Thyroid gland (tissue), 4 donors: ENCODE results near the gene MRAS.

ENCODE experiments used
- POLR2A ChIP-seq, 2 donors: fragments of 450-650 bp; IDR thresholded peaks; one replicate each; pipeline ENCODE4 v1.6.1; 2017; ENCODE audit warnings: antibody characterized with exemption in 2 of 2, mild to moderate bottlenecking in 2 of 2, moderate library complexity in 1 of 2
- TF ChIP-seq, protein P1 (sequence below), 6 experiments: fragments of 200-600 bp in 3 of 6; fragments of 450-650 bp in 3 of 6; sonication (generic) in 3 of 6; IDR thresholded peaks; one replicate each; pipeline ENCODE4 v1.5.1; 2016 to 2019; ENCODE audit warnings: antibody characterized with exemption in 6 of 6, mild to moderate bottlenecking in 2 of 6, inconsistent platforms in 1 of 6, moderate library complexity in 1 of 6

GRCh38 chr3:138441742-138442141 is 93.4 kb downstream of the MRAS start:
- no peak for TF ChIP-seq POLR2A (IDR thresholded peaks at IDR 0.05)
- TF ChIP-seq, protein P1, sequence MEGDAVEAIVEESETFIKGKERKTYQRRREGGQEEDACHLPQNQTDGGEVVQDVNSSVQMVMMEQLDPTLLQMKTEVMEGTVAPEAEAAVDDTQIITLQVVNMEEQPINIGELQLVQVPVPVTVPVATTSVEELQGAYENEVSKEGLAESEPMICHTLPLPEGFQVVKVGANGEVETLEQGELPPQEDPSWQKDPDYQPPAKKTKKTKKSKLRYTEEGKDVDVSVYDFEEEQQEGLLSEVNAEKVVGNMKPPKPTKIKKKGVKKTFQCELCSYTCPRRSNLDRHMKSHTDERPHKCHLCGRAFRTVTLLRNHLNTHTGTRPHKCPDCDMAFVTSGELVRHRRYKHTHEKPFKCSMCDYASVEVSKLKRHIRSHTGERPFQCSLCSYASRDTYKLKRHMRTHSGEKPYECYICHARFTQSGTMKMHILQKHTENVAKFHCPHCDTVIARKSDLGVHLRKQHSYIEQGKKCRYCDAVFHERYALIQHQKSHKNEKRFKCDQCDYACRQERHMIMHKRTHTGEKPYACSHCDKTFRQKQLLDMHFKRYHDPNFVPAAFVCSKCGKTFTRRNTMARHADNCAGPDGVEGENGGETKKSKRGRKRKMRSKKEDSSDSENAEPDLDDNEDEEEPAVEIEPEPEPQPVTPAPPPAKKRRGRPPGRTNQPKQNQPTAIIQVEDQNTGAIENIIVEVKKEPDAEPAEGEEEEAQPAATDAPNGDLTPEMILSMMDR (IDR thresholded peaks at IDR 0.05) = no peak
